ENCODE measurements around the gene C12orf57.
"Not testable (repeated sequence)": the region's sequence is repeated elsewhere in the genome, so short reads cannot be mapped to it uniquely, and the experiment has no call there.

The C12orf57 gene, protein sequence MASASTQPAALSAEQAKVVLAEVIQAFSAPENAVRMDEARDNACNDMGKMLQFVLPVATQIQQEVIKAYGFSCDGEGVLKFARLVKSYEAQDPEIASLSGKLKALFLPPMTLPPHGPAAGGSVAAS

DNA sequence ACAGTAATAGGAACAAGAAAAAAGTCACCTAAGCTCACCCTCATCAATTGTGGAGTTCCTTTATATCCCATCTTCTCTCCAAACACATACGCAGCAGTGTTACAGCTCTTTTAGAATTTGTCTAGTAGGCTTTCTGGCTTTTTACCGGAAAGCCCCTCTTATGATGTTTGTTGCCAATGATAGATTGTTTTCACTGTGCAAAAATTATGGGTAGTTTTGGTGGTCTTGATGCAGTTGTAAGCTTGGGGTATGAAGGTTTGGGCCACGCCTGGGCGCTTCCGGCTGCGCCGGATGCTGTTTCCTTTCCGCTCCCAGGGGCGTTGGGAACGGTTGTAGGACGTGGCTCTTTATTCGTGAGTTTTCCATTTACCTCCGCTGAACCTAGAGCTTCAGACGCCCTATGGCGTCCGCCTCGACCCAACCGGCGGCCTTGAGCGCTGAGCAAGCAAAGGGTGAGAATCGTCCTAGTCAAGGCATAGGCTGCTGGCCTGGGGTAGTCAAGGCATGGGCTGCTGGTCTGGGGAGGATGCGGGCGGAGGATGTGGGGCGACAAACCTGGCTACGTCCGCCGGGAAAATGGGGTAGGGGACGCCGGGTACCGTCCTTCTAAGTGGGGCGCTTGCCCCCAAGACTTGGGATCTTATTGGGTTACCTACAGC, at the start of gene C12orf57, which contains the start of gene RNU7-1:
C12orf57 (plus strand) TSS at position 301 of the 659 bp plus-strand sequence; CDS start at position 401, 100 bp downstream.
RNU7-1 (plus strand) TSS at position 95 of the 659 bp plus-strand sequence.
- peak; percentile 82 for DNase-seq (ENCODE audit: low read depth)

- DNase-seq (ENCODE audit: low read depth): no peak
Measured at GRCh38 chr12:6894321-6894720, 49.5 kb upstream of the C12orf57 start.

GRCh38 chr12:6896846-6897435, 46.9 kb upstream of the C12orf57 start:
- no peak for DNase-seq (ENCODE audit: low read depth)

DNA sequence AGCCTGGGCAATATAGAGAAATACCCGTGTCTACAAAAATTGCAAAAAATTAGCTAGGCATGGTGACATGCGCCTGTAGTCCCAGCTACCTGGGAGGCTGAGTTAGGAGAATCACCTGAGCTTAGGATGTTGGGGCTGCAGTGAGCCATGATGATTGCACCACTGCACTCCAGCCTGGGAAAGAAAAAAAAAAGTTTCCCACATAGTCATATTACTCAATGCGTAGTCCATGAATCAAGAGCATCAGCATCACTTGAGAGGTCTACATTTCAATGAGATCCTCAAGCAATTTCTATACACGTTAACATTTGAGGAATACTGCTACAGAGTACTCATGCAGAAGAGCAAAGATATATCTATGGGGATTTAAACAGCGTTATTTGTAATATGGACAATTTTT, 44.4 kb upstream of the C12orf57 start:
- DNase-seq (ENCODE audit: low read depth): no peak

DNA sequence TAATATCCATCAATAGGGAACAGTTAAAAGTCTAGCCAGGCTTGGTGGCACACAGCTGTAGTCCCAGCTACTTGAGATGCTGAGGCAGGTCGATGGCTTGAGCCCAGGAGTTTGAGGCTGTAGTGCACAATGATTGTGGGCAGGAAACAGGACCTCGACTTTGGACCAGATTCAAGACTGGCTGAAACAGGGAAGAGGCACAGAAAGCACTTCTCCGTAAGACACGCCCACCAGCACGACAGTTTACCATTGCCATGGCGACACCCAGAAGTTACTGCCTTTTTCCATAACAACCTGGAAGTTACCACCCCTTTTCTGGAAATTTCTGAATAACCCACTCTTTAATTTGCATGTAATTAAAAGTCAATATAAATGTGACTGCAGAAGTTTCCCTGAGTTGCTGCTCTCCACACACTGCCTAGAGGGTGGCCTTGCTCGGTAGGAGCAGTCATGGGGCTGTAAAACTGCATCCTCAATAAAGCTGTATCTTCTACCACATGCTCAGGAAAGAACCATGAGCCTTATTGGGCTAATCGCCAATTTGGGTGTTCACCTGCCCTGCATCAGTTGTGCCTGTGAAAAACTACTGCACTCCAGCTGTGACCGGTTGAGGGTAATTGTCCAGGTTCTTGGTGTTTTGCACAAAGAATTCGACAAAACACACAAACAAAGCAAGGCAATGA, 43.8 kb upstream of the C12orf57 start:
- no peak for DNase-seq (ENCODE audit: low read depth)

DNA sequence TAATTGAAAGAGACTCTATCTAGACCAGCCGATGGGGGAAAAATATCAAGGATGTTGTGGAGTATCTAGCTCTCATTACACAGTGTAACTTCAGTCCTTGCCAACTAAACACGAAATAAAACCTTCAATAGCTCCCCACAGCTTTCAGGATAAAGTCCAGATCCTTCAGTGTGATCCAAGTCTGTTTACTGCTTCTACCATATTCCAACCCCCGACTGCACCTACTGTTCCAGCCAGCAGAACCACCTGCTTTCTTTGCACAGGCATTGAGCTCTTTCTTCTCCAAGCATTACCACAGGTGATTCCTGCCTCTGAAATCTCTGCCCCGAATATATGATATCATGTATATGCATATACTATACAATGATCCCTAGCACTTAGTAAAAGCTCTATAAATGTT, 41.4 kb upstream of the C12orf57 start:
- no peak for DNase-seq (ENCODE audit: low read depth)

DNA sequence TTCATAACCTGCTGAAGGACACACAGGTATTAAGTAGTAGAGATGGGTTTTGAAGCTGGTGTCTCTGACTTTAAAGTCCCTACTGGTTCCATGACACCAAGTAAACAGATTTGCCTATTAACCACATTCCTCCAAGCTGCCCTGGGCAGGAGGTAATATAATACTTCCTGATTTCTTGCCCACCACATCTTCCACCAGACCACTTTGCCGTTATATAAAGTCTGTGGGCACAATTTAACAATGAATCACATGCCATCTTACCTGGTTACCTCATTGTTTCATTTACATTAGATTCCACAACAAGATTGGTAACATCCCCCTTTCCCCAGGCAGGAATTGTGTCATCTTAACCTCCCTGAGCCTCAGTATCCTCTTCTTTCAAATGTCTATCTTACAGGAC, 40.1 kb upstream of the C12orf57 start:
- DNase-seq (ENCODE audit: low read depth): no peak

DNA sequence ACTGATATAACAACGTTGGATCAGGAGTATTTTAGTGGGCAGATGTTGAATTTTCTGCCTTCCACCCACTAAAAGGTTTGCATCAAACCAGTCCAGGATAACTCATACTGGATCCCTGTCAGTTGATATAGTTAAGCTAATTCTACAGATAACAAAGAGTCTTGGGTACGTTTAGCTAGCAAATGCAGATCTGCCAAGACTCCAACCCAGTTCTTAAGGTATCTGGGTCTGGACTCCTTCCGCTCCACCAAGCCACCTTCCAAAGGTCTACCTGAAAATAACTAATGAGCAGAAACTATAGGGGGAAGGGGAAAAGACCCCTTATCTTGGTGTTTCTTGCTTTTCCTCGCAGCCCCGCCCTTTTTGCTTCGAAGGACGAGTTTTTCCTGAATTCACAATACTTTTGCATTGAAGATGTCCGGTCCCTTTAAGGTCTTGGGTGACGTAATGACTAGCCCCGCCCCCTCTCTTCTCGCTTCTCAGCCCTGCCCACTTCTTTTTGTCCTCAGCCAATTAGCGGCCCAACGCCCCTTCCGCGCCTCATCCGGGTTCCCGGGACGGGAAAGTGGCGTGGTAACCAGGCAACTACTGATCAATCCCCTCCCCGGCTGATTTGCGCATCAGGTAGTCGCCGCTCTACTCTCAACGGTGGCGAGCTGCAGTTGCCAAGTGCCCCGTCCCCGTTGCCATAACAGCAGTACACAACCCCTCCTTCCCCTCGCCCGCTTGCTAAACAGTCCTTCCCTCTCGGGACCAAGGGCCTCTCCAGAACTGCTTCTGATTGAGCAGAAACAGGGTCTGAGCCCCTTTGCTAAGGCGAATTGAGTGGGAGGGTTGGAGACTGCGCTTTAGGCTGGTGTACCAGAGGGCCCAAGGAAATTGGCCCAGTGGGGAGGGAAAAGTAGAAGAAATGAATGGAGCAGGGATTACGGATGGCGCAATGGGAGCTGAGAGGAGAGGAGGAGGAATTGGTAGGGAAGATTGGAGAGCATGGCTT, 39.2 kb upstream of the C12orf57 start, which contains the start of gene LRRC23:
LRRC23 (plus strand) TSS at position 543 of the 997 bp plus-strand sequence. CDS start 812 bp downstream, outside the sequence.
- peak; percentile 86 for DNase-seq (ENCODE audit: low read depth)

- no peak for DNase-seq (ENCODE audit: low read depth)
Measured at GRCh38 chr12:6905414-6906040, 38.3 kb upstream of the C12orf57 start.

DNA sequence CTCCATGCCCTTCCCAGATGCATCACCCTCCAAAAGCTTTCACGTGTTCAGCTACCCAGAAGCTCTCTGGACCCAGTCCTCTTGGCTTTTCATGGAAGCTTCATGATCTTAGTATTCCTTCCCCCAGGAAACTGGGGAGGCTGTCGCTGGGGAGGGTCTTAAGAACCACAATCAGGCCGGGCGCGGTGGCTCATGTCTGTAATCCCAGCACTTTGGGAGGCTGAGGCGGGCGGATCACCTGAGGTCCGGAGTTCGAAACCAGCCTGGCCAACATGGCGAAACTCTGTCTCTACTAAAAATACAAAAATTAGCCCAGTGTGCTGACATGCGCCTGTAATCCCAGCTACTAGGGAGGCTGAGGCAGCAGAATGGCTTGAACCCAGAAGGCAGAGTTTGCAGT, 35.7 kb upstream of the C12orf57 start:
- DNase-seq (ENCODE audit: low read depth): not testable (repeated sequence)

GRCh38 chr12:6909421-6910145, 34.2 kb upstream of the C12orf57 start:
- DNase-seq (ENCODE audit: low read depth): no peak

DNA sequence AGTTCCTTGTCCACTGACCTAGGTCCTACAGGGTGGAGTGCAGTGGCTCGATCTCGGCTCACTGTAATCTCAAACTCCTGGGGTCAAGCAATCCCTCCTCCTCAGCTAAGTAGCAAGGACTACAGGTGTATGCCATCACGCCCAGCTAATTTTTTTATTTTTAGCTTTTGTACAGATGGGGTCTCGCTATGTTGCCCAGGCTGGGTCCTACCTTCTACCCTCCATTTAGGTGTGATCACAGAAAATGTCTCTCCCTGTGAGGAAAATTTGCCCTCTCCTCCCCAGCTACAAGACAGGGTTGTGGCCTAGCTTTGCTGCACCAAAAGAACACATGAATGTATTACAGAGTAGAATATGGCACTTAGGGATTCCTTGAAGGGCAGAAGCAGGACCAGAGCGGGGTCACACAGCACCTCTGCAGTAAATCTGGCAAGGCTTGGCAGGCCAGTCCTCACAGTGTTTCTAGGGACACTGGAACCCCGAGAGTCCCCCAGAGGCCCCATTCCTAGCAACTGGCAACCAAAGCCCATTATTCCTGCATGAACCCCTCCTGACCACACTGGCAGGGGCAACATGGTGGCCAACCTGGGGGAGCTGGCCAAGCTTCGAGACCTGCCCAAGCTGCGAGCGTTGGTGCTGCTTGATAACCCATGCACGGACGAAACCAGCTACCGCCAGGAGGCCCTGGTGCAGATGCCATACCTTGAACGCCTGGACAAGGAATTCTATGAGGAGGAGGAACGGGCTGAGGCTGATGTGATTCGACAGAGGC, 31.5 kb upstream of the C12orf57 start:
- no peak for DNase-seq (ENCODE audit: low read depth)

GRCh38 chr12:6914246-6914946, 29.4 kb upstream of the C12orf57 start, which contains the start of gene ENO2:
ENO2 (plus strand) TSS chr12:6914580; CDS start chr12:6915833, 1,253 bp downstream.
- DNase-seq (ENCODE audit: low read depth): no peak

- DNase-seq (ENCODE audit: low read depth): no peak
Measured at GRCh38 chr12:6914947-6915788, 28.7 kb upstream of the C12orf57 start.

- DNase-seq (ENCODE audit: low read depth): no peak
Measured at GRCh38 chr12:6915789-6916285, 28.0 kb upstream of the C12orf57 start.

- no peak for DNase-seq (ENCODE audit: low read depth)
Measured at GRCh38 chr12:6916426-6917200, 27.2 kb upstream of the C12orf57 start.

Measured in CMK (cell line).